Measurements from ENCODE around the gene UVRAG.

UVRAG gene

DNA sequence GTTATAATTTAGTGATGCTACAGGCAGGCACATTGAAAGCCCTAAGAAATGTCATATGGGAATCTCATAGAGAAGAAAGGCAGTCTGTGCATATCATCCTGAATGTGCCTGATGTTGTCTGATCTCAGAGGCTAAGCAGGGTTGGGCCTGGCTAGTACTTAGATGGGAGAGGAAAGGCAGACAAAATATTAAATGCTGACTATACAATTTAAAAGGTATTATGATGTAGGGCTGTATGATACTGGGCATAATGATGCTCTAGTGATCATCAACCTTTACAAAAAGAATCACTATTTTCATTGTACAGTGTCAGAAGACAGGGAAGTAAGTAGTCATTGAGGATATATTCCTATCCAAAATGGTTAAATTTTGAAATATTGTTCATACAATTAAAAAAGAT is 119.8 kb downstream of the UVRAG start:
- FAIRE-seq, result no peak
- TF ChIP-seq POLR2A (IDR thresholded peaks at IDR 0.05; ENCODE audit: low read depth, low read length), result no peak
- no peak for DNase-seq (ENCODE audit: insufficient read length, low spot score)

DNA sequence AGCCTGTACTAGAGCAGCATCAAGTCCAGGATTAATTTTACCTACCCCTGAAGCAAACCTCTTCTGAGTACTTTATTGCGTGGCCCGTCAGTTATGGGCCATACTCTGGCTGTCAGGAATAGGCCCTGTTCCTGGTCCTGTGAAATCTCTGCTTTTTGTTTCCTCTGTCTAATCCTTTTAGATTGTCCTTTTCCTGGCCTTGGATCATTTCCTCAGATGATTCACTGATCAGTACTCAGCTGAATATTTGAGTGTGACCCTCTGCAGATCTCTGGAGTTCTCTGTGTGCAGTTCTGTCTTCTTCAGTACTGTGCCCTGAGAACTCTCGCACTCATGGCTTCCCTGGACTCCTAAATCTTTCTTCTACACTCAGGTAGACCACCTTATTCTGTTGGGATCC is 123.5 kb downstream of the UVRAG start:
- FAIRE-seq (peak; percentile 95), DNase-seq (ENCODE audit: insufficient read length, low spot score) (no peak)
- no peak for TF ChIP-seq POLR2A (IDR thresholded peaks at IDR 0.05; ENCODE audit: low read depth, low read length)

DNA sequence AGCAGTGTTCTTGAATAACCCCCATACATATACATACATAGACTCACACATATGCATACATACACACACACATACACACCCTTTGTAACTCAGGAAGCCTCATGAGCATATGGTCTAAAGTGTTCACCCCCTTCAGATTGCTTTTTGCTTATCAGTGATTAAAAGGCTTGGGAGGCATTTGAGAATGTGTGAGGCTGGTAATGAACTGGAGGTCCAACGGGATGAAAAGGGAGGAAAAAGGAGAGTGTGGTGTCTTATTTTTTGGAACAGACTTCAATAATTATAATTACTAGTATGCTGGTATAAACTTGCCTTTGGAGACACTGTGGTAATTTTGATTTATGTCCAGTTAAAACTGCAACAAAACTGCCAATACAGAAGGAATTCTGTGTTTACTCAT is 124.5 kb downstream of the UVRAG start:
- no peak for DNase-seq (ENCODE audit: insufficient read length, low spot score)
- no peak for FAIRE-seq
- TF ChIP-seq POLR2A (IDR thresholded peaks at IDR 0.05; ENCODE audit: low read depth, low read length), result no peak

DNA sequence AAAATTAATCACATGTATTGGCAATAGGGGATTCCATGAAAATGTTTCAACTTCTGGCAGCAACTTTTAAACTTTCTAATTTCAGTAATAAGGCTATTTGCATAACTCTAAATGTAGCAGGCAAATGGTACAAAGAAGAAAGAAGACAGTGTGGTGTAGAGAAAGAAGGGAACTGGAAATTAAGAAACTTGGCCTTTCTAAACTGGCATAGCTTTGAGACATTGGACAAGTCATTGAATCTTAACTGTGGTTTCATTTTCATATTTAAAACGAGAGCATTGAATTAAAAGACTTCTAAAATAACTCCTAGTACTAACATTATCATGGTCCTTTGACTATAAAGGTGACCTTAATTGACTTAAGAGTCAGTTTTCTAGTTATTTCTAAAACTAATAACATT is 125.0 kb downstream of the UVRAG start:
- no peak for TF ChIP-seq POLR2A (IDR thresholded peaks at IDR 0.05; ENCODE audit: low read depth, low read length)
- no peak for FAIRE-seq
- no peak for DNase-seq (ENCODE audit: insufficient read length, low spot score)

DNA sequence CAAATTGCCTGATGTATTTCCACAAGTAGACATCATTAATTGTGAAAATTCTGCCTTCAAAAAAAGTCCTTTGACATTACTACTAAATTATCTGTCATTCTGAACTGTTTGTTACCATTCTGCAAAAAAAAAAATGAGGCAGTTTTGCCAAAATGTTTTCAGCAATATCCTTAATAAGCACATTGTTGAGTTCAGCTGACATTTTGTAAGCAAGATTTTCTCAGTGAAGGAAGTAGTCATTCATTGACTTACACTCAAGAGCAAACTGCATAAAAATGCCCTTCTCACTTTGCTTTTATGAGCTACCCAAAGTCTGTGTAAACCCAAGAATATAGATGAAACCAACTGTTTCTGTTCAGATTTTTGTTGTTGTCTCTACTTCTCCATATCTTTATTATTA is 125.9 kb downstream of the UVRAG start:
- DNase-seq (ENCODE audit: insufficient read length, low spot score) (no peak), FAIRE-seq (no peak)
- TF ChIP-seq POLR2A (IDR thresholded peaks at IDR 0.05; ENCODE audit: low read depth, low read length), result no peak

DNA sequence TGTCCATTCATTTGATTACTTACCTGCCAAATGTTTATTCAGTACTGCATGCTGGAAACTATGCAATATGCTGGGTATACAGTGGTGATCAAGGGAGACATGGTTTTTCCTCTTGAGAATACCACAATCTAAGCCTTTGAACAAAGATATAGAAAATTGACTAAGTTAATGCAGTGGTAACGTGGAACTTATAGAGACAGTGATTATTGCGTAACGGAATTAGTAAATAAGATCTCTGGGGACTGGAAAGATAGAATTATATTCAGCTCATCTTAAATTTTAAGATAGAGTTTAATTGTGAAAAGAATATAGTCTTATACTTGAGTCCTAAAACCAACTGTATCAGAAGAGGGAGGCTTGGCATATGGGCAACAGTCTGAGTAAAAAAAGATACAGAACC is 129.5 kb downstream of the UVRAG start:
- DNase-seq (ENCODE audit: insufficient read length, low spot score), result no peak
- no peak for TF ChIP-seq POLR2A (IDR thresholded peaks at IDR 0.05; ENCODE audit: low read depth, low read length)
- no peak for FAIRE-seq

DNA sequence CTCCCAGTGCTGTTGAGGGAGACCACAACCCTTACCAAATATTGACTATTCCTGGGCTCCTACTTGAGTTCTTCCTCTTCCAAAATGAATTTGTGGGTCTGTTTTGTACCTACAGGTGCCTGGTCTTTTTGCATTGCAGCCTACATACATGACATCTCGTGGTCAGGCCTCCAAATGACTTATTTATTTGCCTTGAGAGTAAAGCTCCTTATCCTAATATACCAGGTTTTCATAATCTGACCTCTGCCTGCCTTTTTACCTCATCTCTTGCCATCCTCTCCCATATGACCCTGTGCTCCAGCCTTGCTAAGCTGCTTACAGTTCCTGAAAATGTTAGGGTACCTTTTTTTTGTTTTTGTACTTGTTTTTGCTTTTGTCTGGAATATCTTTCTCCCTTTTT is 130.4 kb downstream of the UVRAG start:
- FAIRE-seq (no peak), DNase-seq (ENCODE audit: insufficient read length, low spot score) (no peak)
- TF ChIP-seq POLR2A (IDR thresholded peaks at IDR 0.05; ENCODE audit: low read depth, low read length), result no peak

DNA sequence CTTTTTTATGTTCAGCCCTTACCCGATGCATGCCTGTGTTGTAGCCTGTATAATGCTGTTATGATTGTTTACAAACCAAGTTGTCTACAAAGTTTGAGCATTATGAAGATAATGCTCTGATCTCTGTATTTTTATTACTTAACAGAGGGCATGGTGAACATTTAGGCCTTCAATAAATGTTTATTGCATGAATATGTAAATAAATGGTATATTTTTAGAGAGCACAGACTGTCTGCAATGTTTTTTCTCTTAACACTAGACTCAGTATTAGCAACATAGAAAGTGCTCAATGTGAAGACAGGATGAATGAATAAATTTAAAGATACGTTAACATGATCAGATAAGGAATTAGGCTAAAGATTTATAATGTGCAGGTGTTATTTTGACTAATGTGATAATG is 130.9 kb downstream of the UVRAG start:
- no peak for TF ChIP-seq POLR2A (IDR thresholded peaks at IDR 0.05; ENCODE audit: low read depth, low read length)
- DNase-seq (ENCODE audit: insufficient read length, low spot score) (no peak), FAIRE-seq (no peak)

DNA sequence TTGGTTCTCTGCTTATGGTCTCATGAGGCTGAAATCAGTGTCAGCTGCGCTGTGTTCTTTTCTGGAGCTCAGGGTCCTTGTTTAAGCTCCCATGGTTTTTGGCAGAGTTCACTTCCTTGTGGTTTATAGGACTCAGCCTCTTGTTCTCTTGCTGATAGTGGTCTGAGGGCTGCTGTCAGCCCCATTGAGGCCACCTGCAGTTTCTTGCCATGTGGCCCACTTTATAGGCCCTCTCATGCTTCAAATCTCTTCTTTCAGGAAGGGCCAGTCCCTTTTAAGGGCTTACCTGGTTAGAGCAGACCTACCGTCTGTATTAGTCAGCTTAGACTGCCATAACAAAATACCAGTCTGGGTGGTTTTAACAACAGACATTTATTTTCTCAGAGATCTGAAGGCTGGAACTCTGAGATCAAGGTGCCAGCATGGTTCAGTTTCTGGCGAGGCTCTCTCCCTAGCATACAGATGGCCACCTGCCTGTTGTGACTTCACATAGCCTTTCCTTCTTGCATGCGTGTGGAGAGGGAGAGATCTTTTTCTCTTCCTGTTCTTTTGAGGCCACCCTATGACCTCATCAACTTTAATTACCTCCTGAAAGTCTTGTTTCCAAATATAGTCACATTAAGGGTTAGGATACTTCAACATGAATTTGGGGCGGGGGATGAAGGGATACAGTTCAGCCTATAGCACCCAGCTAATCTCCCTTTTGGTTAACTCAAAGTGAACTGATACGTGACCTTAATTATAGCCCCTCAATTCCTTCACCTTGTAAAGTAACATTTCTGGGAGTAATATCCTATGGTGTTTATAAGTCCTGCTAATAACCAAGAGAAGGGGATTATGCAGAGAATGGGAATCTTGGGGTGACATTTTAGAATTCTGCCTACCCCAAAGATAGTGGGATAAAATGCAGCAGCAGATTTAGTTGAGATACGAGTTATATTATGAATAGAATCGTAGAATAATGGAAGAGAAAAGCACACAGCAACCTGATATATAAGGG is 131.8 kb downstream of the UVRAG start:
- no peak for TF ChIP-seq POLR2A (IDR thresholded peaks at IDR 0.05; ENCODE audit: low read depth, low read length)
- peak; percentile 70 for FAIRE-seq
- DNase-seq (ENCODE audit: insufficient read length, low spot score), result no peak

DNA sequence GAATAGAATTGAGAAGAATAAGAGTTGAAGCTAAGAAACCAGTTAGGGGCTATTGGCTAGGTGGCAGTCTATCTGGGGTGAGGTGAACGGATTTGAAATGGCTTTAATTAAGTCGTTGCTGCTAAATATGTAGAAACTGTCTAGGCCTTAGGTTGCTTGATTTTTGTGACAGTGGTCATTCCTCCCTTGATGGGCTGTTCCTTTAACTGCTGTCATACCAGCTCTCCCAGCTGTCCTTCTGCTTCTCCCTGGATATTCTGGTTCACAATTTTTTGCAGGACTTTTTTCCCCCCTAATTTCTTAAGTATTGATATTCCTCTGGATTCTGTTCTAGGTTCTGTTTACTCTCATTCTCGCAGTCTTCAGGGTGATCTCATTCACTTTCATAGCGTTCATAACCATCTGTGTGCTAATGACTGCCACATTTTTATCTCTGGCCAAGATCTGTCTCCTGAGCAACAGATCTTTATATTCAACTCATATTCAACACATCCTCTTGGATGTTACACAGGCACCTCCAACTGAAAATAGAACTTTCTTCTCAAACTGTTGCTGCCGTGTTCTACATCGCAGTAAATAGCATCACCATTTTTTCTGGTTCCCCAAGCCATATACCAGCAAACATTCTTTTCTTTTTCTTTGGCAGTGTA is 134.1 kb downstream of the UVRAG start:
- no peak for FAIRE-seq
- DNase-seq (ENCODE audit: insufficient read length, low spot score), result no peak
- no peak for TF ChIP-seq POLR2A (IDR thresholded peaks at IDR 0.05; ENCODE audit: low read depth, low read length)

DNA sequence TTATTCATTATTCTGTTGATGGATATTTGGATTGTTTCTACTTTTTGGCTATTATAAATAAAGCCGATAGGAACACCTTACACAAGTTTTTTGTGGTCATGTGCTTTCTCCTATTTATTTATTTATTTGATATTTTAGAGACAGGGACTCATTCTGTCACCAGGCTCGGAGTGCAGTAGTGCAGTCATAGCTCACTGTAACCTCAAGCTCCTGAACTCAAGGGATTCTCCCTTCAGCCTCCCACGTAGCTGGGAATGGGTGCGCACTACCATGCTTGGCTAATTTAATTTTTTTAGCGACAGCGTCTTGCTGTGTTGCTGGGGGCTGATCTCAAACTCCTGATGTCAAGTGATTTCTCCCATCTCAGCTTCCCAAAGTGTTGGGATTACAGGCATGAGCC is 135.1 kb downstream of the UVRAG start:
- FAIRE-seq, result no peak
- no peak for DNase-seq (ENCODE audit: insufficient read length, low spot score)
- TF ChIP-seq POLR2A (IDR thresholded peaks at IDR 0.05; ENCODE audit: low read depth, low read length), result no peak

DNA sequence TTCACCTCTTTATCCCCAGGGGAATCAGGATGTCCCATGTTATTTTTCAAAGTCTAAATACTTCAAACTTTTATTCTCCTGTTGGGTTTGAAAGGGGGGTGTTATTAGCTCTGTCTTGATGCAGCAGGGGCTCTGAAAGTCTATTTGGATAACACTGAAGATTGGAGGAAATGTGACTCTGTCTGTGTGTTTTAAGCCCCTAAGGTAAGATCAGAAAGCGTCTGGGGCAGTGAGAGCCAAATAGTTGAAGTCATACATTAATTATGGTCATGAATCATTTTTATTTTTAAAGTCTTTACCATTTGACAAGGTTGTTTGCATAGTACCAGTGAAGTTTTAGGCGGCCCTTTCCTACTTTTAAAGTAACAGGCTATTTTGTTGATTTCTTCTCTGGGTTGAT is 139.0 kb downstream of the UVRAG start:
- FAIRE-seq, result no peak
- DNase-seq (ENCODE audit: insufficient read length, low spot score), result no peak
- no peak for TF ChIP-seq POLR2A (IDR thresholded peaks at IDR 0.05; ENCODE audit: low read depth, low read length)

DNA sequence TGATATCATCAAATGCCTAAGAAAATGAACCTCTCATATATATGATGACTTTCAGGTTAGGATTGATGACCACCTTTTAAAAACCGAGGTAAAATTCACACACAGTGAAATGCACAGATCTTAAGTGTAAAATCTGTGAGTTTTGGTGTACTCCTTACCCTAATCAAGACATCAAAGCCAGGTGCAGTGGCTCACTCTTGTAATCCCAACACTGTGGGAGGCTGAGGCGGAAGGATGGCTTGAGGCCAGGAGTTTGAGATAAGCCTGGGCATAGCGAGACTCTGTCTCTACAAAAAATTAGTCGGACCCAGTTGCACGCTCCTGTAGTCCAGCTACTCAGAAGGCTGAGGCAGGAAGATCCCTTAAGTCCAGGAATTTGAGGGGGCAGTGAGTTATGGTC is 140.4 kb downstream of the UVRAG start:
- FAIRE-seq (no peak), DNase-seq (ENCODE audit: insufficient read length, low spot score) (no peak)
- TF ChIP-seq POLR2A (IDR thresholded peaks at IDR 0.05; ENCODE audit: low read depth, low read length), result no peak

DNA sequence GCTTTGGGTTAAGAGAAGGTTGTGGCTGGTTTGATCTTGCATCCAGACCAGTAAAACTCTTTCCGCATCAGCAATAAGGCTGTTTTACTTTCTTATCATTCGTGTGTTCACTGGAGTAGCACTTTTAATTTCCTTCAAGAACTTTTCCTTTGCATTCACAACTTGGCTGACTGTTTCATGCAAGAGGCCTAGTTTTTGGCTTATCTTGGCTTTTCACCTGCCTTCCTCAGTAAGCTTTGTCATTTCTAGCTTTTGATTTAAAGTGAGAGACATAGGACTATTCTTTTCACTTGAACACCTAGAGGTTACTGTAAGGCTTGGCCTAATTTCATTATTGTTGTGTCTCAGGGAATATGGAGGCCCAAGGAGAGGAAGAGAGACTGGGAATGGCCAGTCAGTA is 144.5 kb downstream of the UVRAG start:
- FAIRE-seq (peak; percentile 61), DNase-seq (ENCODE audit: insufficient read length, low spot score) (no peak)
- no peak for TF ChIP-seq POLR2A (IDR thresholded peaks at IDR 0.05; ENCODE audit: low read depth, low read length)

DNA sequence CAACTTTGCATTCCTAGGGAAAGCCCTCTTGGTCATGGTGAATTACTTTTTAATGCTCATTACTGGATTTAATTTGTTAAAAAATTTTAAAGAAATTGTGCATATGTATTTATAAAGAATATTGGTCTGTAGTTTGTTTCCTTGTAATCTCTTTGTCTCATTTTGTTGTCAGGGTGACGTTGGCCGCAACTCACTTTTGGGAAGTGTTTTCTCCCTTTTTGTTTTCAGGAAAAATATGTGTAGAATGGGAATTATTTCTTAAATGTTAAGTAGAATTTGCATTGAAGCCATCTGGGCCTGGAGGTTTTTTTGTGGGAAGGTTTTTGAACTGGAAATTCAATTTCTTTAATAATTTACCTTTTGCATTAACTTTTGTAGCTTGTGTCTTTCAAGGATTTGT is 149.1 kb downstream of the UVRAG start:
- no peak for TF ChIP-seq POLR2A (IDR thresholded peaks at IDR 0.05; ENCODE audit: low read depth, low read length)
- no peak for FAIRE-seq
- DNase-seq (ENCODE audit: insufficient read length, low spot score), result no peak
